ENCODE measurements around the gene DALRD3. TPM values are rescaled to one million over a fixed set of nuclear protein-coding genes. Genes with fewer than 3 reads are reported as not detected.
A peak's percentile ranks its signal among the peaks of the same experiment; 100 is the strongest.

DALRD3 gene
- total RNA-seq, 2 donors from 2014 or later, result 50.2 to 60.3 TPM

DNA sequence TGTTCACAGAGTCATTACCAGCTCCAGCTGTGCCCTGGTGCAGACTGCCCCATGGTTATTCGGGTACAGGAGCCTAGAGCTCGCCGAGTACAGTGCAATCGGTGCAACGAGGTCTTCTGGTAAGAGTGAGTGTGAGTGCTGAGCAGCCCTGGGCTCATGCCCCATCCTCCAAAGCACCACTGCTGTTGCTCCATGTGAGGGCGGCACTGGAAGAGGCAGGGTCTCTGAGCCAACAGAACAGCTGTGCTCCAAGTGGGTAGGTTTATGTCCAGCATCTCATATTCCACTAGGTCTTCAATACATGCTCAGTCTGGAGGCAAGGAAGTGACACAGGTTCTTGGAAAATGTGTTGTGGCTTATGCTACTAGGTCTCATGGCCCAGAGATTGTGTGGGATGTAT, 47.8 kb downstream of the DALRD3 start:
- WGBS, result 97% methylated on average over 6 of the region's 6 CpGs
- Histone ChIP-seq H3K4me1 (replicated peaks) (no peaks in the 10 kb centered on the region), H3K27me3 (replicated peaks; ENCODE audit: insufficient read depth) (no peaks in the 10 kb centered on the region), H3K4me3 (no peak overlapping the region), H3K9me3 (no peaks in the 10 kb centered on the region), H3K27ac (no peak overlapping the region), H3K36me3 (peaks cover 8 to 26% of the 10 kb centered on the region in 2 donors)
- DNase-seq (ENCODE audit: low spot score), result no peak
- TF ChIP-seq POLR2A (IDR thresholded peaks at IDR 0.05) (no peak), POLR2AphosphoS5 (IDR thresholded peaks at IDR 0.05) (no peak)
- TF ChIP-seq, protein P1, sequence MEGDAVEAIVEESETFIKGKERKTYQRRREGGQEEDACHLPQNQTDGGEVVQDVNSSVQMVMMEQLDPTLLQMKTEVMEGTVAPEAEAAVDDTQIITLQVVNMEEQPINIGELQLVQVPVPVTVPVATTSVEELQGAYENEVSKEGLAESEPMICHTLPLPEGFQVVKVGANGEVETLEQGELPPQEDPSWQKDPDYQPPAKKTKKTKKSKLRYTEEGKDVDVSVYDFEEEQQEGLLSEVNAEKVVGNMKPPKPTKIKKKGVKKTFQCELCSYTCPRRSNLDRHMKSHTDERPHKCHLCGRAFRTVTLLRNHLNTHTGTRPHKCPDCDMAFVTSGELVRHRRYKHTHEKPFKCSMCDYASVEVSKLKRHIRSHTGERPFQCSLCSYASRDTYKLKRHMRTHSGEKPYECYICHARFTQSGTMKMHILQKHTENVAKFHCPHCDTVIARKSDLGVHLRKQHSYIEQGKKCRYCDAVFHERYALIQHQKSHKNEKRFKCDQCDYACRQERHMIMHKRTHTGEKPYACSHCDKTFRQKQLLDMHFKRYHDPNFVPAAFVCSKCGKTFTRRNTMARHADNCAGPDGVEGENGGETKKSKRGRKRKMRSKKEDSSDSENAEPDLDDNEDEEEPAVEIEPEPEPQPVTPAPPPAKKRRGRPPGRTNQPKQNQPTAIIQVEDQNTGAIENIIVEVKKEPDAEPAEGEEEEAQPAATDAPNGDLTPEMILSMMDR (IDR thresholded peaks at IDR 0.05), result no peak
- intact Hi-C loops (cut with DNase I), result no loop called here

DNA sequence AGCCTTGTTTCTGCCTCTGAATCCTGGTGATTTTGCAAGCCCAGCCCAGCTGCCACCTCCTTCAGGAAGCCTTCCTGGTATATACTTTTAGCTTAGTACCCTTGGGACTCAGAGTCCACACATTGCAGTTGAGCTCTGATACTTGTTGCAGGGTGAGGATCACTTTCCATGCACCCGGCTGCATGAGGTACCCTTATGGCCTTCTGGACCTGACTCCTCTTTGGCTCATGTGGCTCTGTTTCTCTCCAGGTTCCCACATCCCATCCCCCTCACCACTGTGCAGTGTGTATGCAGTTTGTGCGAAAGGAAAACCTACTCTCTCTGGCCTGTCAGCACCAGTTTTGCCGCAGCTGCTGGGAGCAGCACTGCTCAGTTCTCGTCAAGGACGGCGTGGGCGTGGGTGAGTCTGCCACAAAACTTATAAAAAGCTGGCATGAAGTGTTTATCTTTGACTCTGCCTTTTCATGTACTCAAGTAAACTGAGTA, 51.5 kb downstream of the DALRD3 start:
- TF ChIP-seq POLR2AphosphoS5 (IDR thresholded peaks at IDR 0.05), result peak; percentile 48
- TF ChIP-seq, protein P1 (IDR thresholded peaks at IDR 0.05), result no peak
- no peak for TF ChIP-seq POLR2A (IDR thresholded peaks at IDR 0.05)
- H3K27me3 ChIP-seq (replicated peaks; ENCODE audit: insufficient read depth), result no peaks in the 10 kb centered on the region
- H3K9me3 ChIP-seq, result no peaks in the 10 kb centered on the region
- H3K36me3 ChIP-seq, result peaks cover 8 to 12% of the 10 kb centered on the region in 2 donors
- no peak overlapping the region for H3K4me3 ChIP-seq
- intact Hi-C loops (cut with DNase I), result no loop called here
- H3K27ac ChIP-seq, result peak overlapping the region in 1 of 2 donors; percentile 54
- peak; percentile 57 for DNase-seq (ENCODE audit: low spot score)
- 45% methylated on average over 7 of the region's 7 CpGs for WGBS
- no peaks in the 10 kb centered on the region for H3K4me1 ChIP-seq (replicated peaks)

DNA sequence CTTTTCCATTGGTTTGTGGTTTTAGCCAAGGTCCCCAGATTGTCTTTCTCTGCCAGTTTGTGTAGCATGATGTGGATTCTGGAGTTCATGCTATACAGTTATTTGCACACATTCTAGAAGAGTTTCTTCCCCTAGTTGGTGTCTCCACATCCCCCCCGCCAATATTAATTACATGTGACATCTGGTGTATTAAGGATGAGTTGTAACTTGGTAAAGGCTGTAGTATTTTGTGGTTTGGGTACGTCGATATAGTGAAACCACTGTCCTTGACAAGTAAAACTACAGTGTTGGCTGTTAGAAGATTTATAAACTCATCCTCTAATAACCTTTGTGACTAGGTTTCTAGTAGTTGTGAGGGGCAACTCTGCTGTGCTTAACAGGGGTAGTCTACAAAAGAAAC, 52.0 kb downstream of the DALRD3 start:
- Histone ChIP-seq H3K4me1 (replicated peaks) (no peaks in the 10 kb centered on the region), H3K36me3 (peaks cover 8 to 12% of the 10 kb centered on the region in 2 donors)

More for the DNA sequence above, 52.0 kb downstream of the DALRD3 start:
- WGBS, result 75% methylated on average over 3 of the region's 3 CpGs
- intact Hi-C loops (cut with DNase I), result no loop called here
- no peak overlapping the region for H3K4me3 ChIP-seq
- H3K27me3 ChIP-seq (replicated peaks; ENCODE audit: insufficient read depth), result no peaks in the 10 kb centered on the region
- TF ChIP-seq POLR2AphosphoS5 (IDR thresholded peaks at IDR 0.05), result no peak
- no peak for DNase-seq (ENCODE audit: low spot score)
- peak overlapping the region in 1 of 2 donors; percentile 54 for H3K27ac ChIP-seq
- H3K9me3 ChIP-seq, result no peaks in the 10 kb centered on the region

MicroRNAs within 50 kb of the gene (microRNA counts, 767-probe panel; counts per million panel counts)
- microRNA hsa-miR-191-5p (5,598 to 6,167 counts per million in 2 donors), microRNA hsa-miR-425-5p (0 to 431 counts per million in 2 donors)

Small RNAs within 50 kb of the gene (microRNA-seq; reads per million reads assigned to microRNA genes)
- gene MIR191 (13,139 reads per million, percentile 96 among the genes with 10 or more reads in this experiment), gene MIR425 (963 reads per million, percentile 88 among the genes with 10 or more reads in this experiment)

Small RNAs within 50 kb of the gene (small RNA-seq; reads per million reads assigned to genes)
- gene MIR191, result 4,786 to 7,751 reads per million in 2 donors
- 19.9 to 41.1 reads per million in 2 donors for gene MIR425

Other genes starting within 250 kb of the DALRD3 start
- gene PRKAR2A, start 170.7 kb downstream of the DALRD3 start, total RNA-seq, result 10 to 100 TPM; 33.7 to 35.3 TPM
- 10 to 100 TPM; 12.2 to 14.8 TPM for gene SLC25A20, start 119.7 kb downstream of the DALRD3 start, total RNA-seq
- 100 to 1,000 TPM in 1 of 2 donors, 10 to 100 TPM in 1; 70.9 to 125 TPM for gene ARIH2, start 99.7 kb downstream of the DALRD3 start, total RNA-seq
- gene P4HTM, start 28.3 kb downstream of the DALRD3 start, total RNA-seq, result 100 to 1,000 TPM in 1 of 2 donors, 10 to 100 TPM in 1; 56.0 to 101 TPM
- 100 to 1,000 TPM; 128 to 223 TPM for gene WDR6, start 11.2 kb downstream of the DALRD3 start, total RNA-seq
- 100 to 1,000 TPM; 168 to 183 TPM for gene NDUFAF3, start 3.5 kb upstream of the DALRD3 start, total RNA-seq
- 100 to 1,000 TPM; 110 to 186 TPM for gene IMPDH2, start 10.8 kb upstream of the DALRD3 start, total RNA-seq
- gene QRICH1, start 75.5 kb upstream of the DALRD3 start, total RNA-seq, result 100 to 1,000 TPM in 1 of 2 donors, 10 to 100 TPM in 1; 60.1 to 132 TPM
- 100 to 1,000 TPM; 254 to 315 TPM for gene QARS1, start 86.2 kb upstream of the DALRD3 start, total RNA-seq
- gene USP19, start 102.2 kb upstream of the DALRD3 start, total RNA-seq, result 10 to 100 TPM; 62.7 to 98.2 TPM
- gene LAMB2, start 114.5 kb upstream of the DALRD3 start, total RNA-seq, result 100 to 1,000 TPM; 432 to 667 TPM
- gene CCDC71, start 147.8 kb upstream of the DALRD3 start, total RNA-seq, result 10 to 100 TPM; 44.2 to 47.0 TPM
- gene KLHDC8B, start 153.0 kb upstream of the DALRD3 start, total RNA-seq, result 10 to 100 TPM; 41.1 to 77.4 TPM

Measured in prostate gland (tissue), 2 donors.